GF-D8 (cell line): ENCODE data around the gene MYO1F.
"Not testable (repeated sequence)": the region's sequence is repeated elsewhere in the genome, so short reads cannot be mapped to it uniquely, and the experiment has no call there.

Source experiments
- DNase-seq: peaks from one replicate; lab custom pipeline; 2025; lab: John Stamatoyannopoulos, UW

MYO1F gene

GRCh38 chr19:8564866-8565265, 12.4 kb downstream of the MYO1F start:
- not testable (repeated sequence) for DNase-seq

- DNase-seq, result no peak
These were observed 16.0 kb downstream of the MYO1F start for GRCh38 chr19:8561075-8561764.

GRCh38 chr19:8558325-8558724, 18.9 kb downstream of the MYO1F start:
- no peak for DNase-seq

GRCh38 chr19:8557642-8558238, 19.5 kb downstream of the MYO1F start:
- DNase-seq, result no peak

GRCh38 chr19:8553729-8554128, 23.5 kb downstream of the MYO1F start:
- DNase-seq, result not testable (repeated sequence)

GRCh38 chr19:8552810-8553209, 24.4 kb downstream of the MYO1F start:
- no peak for DNase-seq

- DNase-seq, result no peak
These were observed 27.2 kb downstream of the MYO1F start for GRCh38 chr19:8550070-8550469.

- DNase-seq, result no peak
These were observed 31.5 kb downstream of the MYO1F start for GRCh38 chr19:8545743-8546142.

GRCh38 chr19:8544168-8544567, 33.1 kb downstream of the MYO1F start:
- no peak for DNase-seq

- DNase-seq, result no peak
These were observed 37.6 kb downstream of the MYO1F start for GRCh38 chr19:8539621-8540149.

- no peak for DNase-seq
These were observed 40.1 kb downstream of the MYO1F start for GRCh38 chr19:8537099-8537498.

GRCh38 chr19:8536282-8536681, 41.0 kb downstream of the MYO1F start:
- DNase-seq, result no peak

- DNase-seq, result no peak
These were observed 45.0 kb downstream of the MYO1F start for GRCh38 chr19:8532225-8532624.

- DNase-seq, result no peak
These were observed 45.8 kb downstream of the MYO1F start for GRCh38 chr19:8531470-8531869.

GRCh38 chr19:8530061-8530679, 47.1 kb downstream of the MYO1F start:
- no peak for DNase-seq

- no peak for DNase-seq
These were observed 47.8 kb downstream of the MYO1F start for GRCh38 chr19:8529369-8530006.

- no peak for DNase-seq
These were observed 48.7 kb downstream of the MYO1F start for GRCh38 chr19:8528500-8528899.

GRCh38 chr19:8526345-8527091, 50.7 kb downstream of the MYO1F start:
- DNase-seq, result no peak

GRCh38 chr19:8525401-8525684, 51.9 kb downstream of the MYO1F start:
- no peak for DNase-seq

GRCh38 chr19:8519388-8519787, 57.9 kb downstream of the MYO1F start:
- DNase-seq, result no peak

- DNase-seq, result no peak
These were observed 58.7 kb downstream of the MYO1F start for GRCh38 chr19:8518536-8518935.
